Fibroblast of skin of back (primary cell): ENCODE results near the gene DCST2. TPM values are rescaled to one million over a fixed set of nuclear protein-coding genes. Genes with fewer than 3 reads are reported as not detected.

Experiments used
- DNase-seq: peaks from one replicate; pipeline ENCODE4 v3.0.0-alpha.2; 2013
- polyA plus RNA-seq, 2 experiments: library from polyadenylated mRNA; unstranded; fragments of 120-200 nt; gene quantifications; one replicate each; pipeline ENCODE4 v1.2.1, GENCODE V29; 2013; ENCODE audit not compliant: insufficient read length in 2 of 2

DCST2 gene
- polyA plus RNA-seq (2013, experiment 1 of 2; ENCODE audit: insufficient read length), result not detected
- polyA plus RNA-seq (2013, experiment 2 of 2; ENCODE audit: insufficient read length), result 0.17 TPM

GRCh38 chr1:155033524-155033923 lies at the start of gene DCST2, which contains the start of gene DCST1:
Gene DCST2, minus strand, starts transcription at chr1:155033781. Its CDS starts 80 bp downstream, at chr1:155033701.
Gene DCST1, plus strand, starts transcription at chr1:155033824. Its CDS starts 213 bp downstream, at chr1:155034037.
- no peak for DNase-seq

- no peak for DNase-seq
Measured at GRCh38 chr1:155083052-155083541, 49.5 kb upstream of the DCST2 start.

- no peak for DNase-seq
Measured at GRCh38 chr1:155082301-155083051, 48.9 kb upstream of the DCST2 start.

- DNase-seq, result no peak
Measured at GRCh38 chr1:155081472-155082300, 48.1 kb upstream of the DCST2 start.

GRCh38 chr1:155080312-155081228 lies 47.0 kb upstream of the DCST2 start:
- no peak for DNase-seq

- no peak for DNase-seq
Measured at GRCh38 chr1:155079487-155080311, 46.1 kb upstream of the DCST2 start.

- DNase-seq, result no peak
Measured at GRCh38 chr1:155079210-155079486, 45.6 kb upstream of the DCST2 start.

- peak; percentile 54 for DNase-seq
Measured at GRCh38 chr1:155078469-155079209, 45.1 kb upstream of the DCST2 start, which contains the start of gene EFNA3. Gene EFNA3, plus strand, starts transcription at chr1:155078837. Its CDS starts 105 bp downstream, at chr1:155078942.

GRCh38 chr1:155077758-155078445 lies 44.3 kb upstream of the DCST2 start:
- peak; percentile 23 for DNase-seq

- no peak for DNase-seq
Measured at GRCh38 chr1:155077346-155077745, 43.8 kb upstream of the DCST2 start.

- no peak for DNase-seq
Measured at GRCh38 chr1:155076371-155076770, 42.8 kb upstream of the DCST2 start.

GRCh38 chr1:155075535-155075934 lies 42.0 kb upstream of the DCST2 start:
- no peak for DNase-seq

GRCh38 chr1:155073377-155074242 lies 40.0 kb upstream of the DCST2 start:
- DNase-seq, result no peak

- DNase-seq, result no peak
Measured at GRCh38 chr1:155072531-155073289, 39.1 kb upstream of the DCST2 start.

GRCh38 chr1:155071701-155072100 lies 38.1 kb upstream of the DCST2 start:
- DNase-seq, result no peak

- DNase-seq, result peak; percentile 56
Measured at GRCh38 chr1:155070721-155071569, 37.4 kb upstream of the DCST2 start.

- DNase-seq, result no peak
Measured at GRCh38 chr1:155070158-155070621, 36.6 kb upstream of the DCST2 start.
